BLaER1 (cell line): Measurements from ENCODE around the gene ANO10.

Source experiments
- H3K27ac ChIP-seq: shearing (Covaris generic); formaldehyde crosslinking; 2 replicates; pipeline ENCODE4 v1.8.1; 2022
- H3K27me3 ChIP-seq: shearing (Covaris generic); formaldehyde crosslinking; 2 replicates; pipeline ENCODE4 v1.8.1; 2022
- H3K36me3 ChIP-seq: shearing (Covaris generic); formaldehyde crosslinking; 2 replicates; pipeline ENCODE4 v1.8.1; 2022
- H3K4me1 ChIP-seq: shearing (Covaris generic); formaldehyde crosslinking; 2 replicates; pipeline ENCODE4 v1.8.1; 2022
- H3K4me2 ChIP-seq: shearing (Covaris generic); formaldehyde crosslinking; 2 replicates; pipeline ENCODE4 v1.8.1; 2022
- H3K4me3 ChIP-seq: shearing (Covaris generic); formaldehyde crosslinking; 2 replicates; pipeline ENCODE4 v1.8.1; 2022
- H3K9ac ChIP-seq: shearing (Covaris generic); formaldehyde crosslinking; 2 replicates; pipeline ENCODE4 v1.8.1; 2022
- H3K9me3 ChIP-seq: shearing (Covaris generic); formaldehyde crosslinking; 2 replicates; pipeline ENCODE4 v1.8.1; 2022
- H4K20me1 ChIP-seq: shearing (Covaris generic); formaldehyde crosslinking; 2 replicates; pipeline ENCODE4 v1.8.1; 2022
- Cebpa-rat ChIP-seq: shearing (Covaris generic); IDR thresholded peaks from 2 replicates; pipeline ENCODE4 v1.8.1; 2022

ANO10 gene

DNA sequence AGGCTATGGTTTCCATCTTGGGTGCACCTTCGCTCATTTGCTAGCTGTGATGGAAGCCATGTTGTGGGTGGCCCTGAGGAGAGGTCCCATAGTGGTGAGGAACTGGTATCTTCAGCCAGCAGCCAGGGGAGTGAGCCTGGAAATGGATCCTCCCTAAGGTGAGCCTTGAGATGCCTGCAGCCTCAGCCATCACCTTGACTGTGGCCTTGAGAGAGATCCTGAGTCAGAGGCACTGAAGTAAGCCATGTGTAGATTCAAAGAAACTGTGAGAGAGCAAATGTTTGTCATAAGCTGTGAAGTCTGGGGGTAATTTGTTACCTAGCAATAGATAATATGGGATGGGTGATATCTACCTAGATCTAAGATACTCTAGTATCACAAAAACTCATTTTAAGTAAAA is 230.2 kb downstream of the ANO10 start:
- Histone ChIP-seq H3K36me3 (no peaks in the 10 kb centered on the region), H3K9ac (no peak overlapping the region), H3K27ac (no peak overlapping the region), H3K4me1 (peaks cover 34% of the 10 kb centered on the region), H3K4me2 (no peak overlapping the region), H3K27me3 (no peaks in the 10 kb centered on the region), H3K4me3 (no peak overlapping the region), H4K20me1 (no peaks in the 10 kb centered on the region), H3K9me3 (no peaks in the 10 kb centered on the region; the same call in 1 of the 2 replicates)
- no peak for TF ChIP-seq Cebpa-rat

DNA sequence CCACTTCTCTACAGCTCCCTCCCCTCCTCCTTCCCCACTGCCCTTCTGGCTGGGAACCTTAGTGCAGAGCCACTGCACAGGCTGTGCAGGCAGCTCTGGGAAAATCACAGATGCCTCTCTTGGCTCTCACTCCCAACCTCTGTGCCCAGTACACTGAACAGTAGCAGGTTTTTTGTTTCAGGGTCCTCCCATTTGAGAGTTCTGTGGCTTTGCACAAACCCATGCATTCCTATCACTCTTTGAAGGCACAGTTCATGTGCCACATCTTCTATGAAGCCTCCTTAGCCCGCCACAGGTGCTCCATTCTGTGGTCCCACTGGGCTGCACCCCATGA is 231.6 kb downstream of the ANO10 start:
- no peak for TF ChIP-seq Cebpa-rat

DNA sequence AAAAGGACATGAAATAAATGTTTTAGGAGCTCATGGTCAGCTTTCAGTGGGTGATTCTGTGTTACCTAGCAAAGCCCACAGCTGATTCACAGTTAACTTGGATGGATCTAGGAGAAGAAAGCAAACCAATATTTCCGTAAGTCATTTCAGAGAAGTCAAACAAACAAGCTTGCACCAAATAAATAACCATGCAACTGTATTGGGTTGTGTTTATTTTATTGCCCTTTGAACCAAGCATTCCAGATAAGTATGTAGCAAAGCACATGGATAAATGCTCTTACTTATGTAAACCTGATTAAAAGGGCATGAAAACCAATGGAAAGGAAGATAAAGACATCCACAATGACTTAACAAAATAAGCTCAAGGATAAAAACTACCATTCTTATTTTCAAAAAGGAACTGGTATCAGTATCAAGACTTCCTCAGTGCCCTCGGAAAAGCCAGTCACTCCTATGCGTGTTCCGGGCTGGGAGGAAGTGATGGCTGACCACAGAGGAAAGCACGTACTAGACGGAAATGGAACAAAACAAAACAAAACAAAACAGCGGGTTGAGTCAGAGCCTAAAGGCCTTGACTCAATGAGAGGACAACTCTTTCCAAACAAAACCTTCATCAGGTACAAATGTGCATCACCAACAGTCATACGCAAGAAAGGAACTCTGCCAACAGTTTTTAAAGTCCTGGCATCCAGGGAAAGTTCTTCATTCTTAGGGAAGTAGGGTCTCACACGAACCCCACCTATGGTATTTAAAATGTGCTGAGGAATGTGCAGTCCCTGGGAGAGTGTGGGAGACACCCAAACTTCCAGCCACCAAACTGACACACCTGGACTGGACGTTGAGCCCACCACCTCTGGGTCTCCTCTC is 232.2 kb downstream of the ANO10 start:
- Histone ChIP-seq H3K4me1 (peaks cover 34% of the 10 kb centered on the region), H3K36me3 (no peaks in the 10 kb centered on the region), H3K4me3 (peak overlapping the region; percentile 27; the same call in 1 of the 2 replicates), H3K27ac (peak overlapping the region; percentile 83), H4K20me1 (no peaks in the 10 kb centered on the region), H3K9ac (no peak overlapping the region; the same call in 1 of the 2 replicates), H3K27me3 (no peaks in the 10 kb centered on the region), H3K4me2 (peak overlapping the region; percentile 58), H3K9me3 (no peaks in the 10 kb centered on the region; the same call in none of the 2 replicates)
- TF ChIP-seq Cebpa-rat, result no peak

More for the DNA sequence above, 231.6 kb downstream of the ANO10 start:
- H3K27ac ChIP-seq, result peak overlapping the region; percentile 83
- no peaks in the 10 kb centered on the region for H3K27me3 ChIP-seq
- peak overlapping the region; percentile 27; the same call in 1 of the 2 replicates for H3K4me3 ChIP-seq
- H3K4me1 ChIP-seq, result peaks cover 34% of the 10 kb centered on the region
- H3K36me3 ChIP-seq, result no peaks in the 10 kb centered on the region
- H3K4me2 ChIP-seq, result peak overlapping the region; percentile 58
- no peak overlapping the region; the same call in 1 of the 2 replicates for H3K9ac ChIP-seq
- H3K9me3 ChIP-seq, result no peaks in the 10 kb centered on the region; the same call in none of the 2 replicates
- H4K20me1 ChIP-seq, result no peaks in the 10 kb centered on the region

DNA sequence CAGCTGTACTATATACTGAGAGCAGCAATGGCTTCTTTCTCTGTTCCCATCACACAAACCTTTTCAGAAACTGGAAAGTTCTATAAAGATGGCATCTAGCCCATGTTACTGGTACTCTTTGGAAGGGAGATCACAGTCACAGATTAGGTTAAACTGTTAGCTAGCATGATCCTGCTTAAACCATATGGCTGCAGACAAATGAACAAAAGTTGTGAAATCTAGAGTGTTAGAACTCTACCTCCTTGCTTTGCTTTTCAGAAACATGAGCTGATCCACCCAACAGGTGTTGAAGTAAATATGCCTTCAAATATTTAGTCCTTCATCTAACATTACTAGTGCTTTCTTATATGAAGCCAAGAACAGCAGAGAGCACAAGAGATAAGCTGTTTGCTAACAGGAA is 232.9 kb downstream of the ANO10 start:
- H3K9ac ChIP-seq, result no peak overlapping the region
- H3K4me3 ChIP-seq, result 0 out of 2 replicates have a peak overlapping the region, but pooled peaks have one; percentile 10
- H3K27me3 ChIP-seq, result no peaks in the 10 kb centered on the region
- peak overlapping the region; percentile 58 for H3K4me2 ChIP-seq
- peak overlapping the region; percentile 83 for H3K27ac ChIP-seq
- no peaks in the 10 kb centered on the region for H3K36me3 ChIP-seq
- H4K20me1 ChIP-seq, result no peaks in the 10 kb centered on the region
- H3K9me3 ChIP-seq, result no peaks in the 10 kb centered on the region; the same call in none of the 2 replicates
- no peak for TF ChIP-seq Cebpa-rat
- peaks cover 34% of the 10 kb centered on the region for H3K4me1 ChIP-seq

DNA sequence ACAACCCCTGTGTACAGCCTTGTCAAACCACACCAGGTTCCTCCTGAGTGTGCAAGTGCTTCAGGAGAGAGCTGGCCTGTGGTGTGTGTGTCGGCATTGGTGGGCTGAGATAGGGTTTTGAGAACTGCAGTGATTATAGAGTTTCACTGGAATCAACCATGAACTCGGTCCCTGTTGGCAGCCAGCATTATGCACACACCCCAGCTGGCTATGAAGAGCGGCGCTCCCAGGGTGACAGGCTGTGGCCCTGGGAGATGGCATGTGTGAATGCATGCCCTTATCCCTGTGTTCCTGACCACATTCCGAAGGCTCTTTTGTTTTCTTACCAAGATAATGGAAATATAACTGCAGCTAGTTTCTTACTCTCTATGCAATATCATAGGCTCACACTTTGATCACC is 233.6 kb downstream of the ANO10 start:
- Histone ChIP-seq H3K36me3 (no peaks in the 10 kb centered on the region), H4K20me1 (no peaks in the 10 kb centered on the region), H3K4me3 (no peak overlapping the region), H3K9ac (no peak overlapping the region), H3K27me3 (no peaks in the 10 kb centered on the region), H3K9me3 (no peaks in the 10 kb centered on the region; the same call in none of the 2 replicates), H3K27ac (no peak overlapping the region), H3K4me1 (peaks cover 34% of the 10 kb centered on the region), H3K4me2 (no peak overlapping the region)
- no peak for TF ChIP-seq Cebpa-rat

DNA sequence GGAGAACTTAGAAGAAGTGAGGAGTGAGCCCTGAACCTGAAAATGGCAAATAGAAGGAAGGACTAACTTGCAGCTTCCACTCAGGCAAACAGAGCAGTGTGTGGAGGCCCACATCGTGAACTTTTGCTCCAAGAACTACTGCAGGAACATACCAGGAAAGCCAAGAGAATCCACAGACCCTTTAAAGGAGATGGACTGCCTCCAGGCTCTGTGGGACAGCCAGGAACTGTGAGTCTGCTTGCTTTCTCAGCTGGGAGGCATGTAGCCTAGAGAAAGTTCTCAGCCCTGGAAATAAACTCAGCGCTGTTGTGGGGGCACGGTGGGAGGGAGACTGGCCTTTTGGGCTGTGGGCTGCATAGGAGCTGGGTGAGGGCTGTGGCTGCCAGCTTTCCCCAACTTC is 242.5 kb downstream of the ANO10 start:
- no peaks in the 10 kb centered on the region for H3K4me1 ChIP-seq
- H3K36me3 ChIP-seq, result no peaks in the 10 kb centered on the region
- TF ChIP-seq Cebpa-rat, result no peak
- H3K9ac ChIP-seq, result no peak overlapping the region
- no peaks in the 10 kb centered on the region for H4K20me1 ChIP-seq
- H3K27me3 ChIP-seq, result no peaks in the 10 kb centered on the region
- H3K4me3 ChIP-seq, result no peak overlapping the region
- no peaks in the 10 kb centered on the region for H3K9me3 ChIP-seq
- no peak overlapping the region for H3K4me2 ChIP-seq
- no peak overlapping the region for H3K27ac ChIP-seq

DNA sequence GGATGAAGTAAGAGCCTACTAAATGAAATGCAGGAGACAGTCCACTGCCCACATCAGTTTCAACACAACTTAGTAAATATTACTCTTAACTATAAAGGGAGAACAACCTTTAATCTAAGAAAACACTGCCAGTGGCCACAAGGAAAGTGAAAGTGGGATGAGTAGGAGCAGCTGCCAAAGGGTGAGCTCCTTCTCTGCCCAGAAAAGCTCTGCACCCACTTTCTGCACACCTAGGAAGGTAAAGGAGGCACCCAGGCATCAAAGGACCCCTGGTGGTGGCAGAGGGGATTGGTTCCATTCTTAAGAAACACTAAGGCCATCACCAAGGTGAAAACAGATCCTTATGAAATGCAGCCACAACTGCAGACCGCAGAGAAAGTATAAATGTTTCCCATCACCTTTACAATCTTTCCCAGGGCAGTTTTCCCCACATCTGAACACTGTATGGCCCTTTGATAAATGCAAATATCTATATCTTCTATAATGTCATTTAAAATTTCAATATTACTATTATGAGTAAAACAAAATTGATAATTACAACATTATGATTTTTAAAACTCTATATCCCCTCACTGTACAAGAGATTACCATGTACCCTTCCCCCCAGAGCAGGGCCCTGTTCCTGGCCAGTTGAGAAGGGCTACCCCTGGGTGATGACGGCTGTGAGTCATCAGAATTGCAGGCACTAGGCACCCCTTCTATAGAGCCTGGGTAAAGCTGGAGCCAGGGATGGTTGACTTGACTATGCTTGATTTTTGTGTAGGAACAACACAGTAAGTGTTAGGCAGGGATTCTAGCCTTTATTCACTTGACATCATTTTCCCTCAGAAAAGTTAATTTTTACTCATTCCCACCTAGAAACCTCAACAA is 243.5 kb downstream of the ANO10 start:
- Histone ChIP-seq H3K4me2 (no peak overlapping the region), H3K27ac (no peak overlapping the region), H3K9me3 (no peaks in the 10 kb centered on the region), H3K36me3 (no peaks in the 10 kb centered on the region), H3K4me3 (no peak overlapping the region), H3K27me3 (no peaks in the 10 kb centered on the region), H3K9ac (no peak overlapping the region), H3K4me1 (no peaks in the 10 kb centered on the region), H4K20me1 (no peaks in the 10 kb centered on the region)
- no peak for TF ChIP-seq Cebpa-rat

DNA sequence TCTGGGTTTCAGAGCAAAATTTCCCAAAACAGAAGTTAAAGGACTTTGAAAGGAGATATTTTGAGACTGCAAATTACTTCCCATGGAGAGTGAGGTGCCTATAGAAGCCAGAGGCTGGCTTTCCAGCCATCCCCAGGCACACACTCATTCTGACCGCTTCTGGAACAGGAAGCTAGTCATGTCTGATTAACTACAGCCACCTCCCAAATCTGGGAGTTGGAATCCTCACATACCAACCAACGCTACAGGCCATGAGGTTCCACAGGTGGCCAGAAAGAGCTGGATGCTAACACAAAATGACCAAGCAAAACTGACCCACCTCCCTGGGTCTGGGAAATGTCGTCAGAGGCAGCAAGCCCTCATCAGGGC is 248.3 kb downstream of the ANO10 start:
- no peaks in the 10 kb centered on the region for H4K20me1 ChIP-seq
- no peak overlapping the region for H3K9ac ChIP-seq
- no peak overlapping the region for H3K27ac ChIP-seq
- H3K9me3 ChIP-seq, result no peaks in the 10 kb centered on the region
- no peak for TF ChIP-seq Cebpa-rat
- H3K4me2 ChIP-seq, result no peak overlapping the region
- H3K27me3 ChIP-seq, result no peaks in the 10 kb centered on the region
- H3K4me3 ChIP-seq, result no peak overlapping the region
- H3K36me3 ChIP-seq, result no peaks in the 10 kb centered on the region
- H3K4me1 ChIP-seq, result no peaks in the 10 kb centered on the region

DNA sequence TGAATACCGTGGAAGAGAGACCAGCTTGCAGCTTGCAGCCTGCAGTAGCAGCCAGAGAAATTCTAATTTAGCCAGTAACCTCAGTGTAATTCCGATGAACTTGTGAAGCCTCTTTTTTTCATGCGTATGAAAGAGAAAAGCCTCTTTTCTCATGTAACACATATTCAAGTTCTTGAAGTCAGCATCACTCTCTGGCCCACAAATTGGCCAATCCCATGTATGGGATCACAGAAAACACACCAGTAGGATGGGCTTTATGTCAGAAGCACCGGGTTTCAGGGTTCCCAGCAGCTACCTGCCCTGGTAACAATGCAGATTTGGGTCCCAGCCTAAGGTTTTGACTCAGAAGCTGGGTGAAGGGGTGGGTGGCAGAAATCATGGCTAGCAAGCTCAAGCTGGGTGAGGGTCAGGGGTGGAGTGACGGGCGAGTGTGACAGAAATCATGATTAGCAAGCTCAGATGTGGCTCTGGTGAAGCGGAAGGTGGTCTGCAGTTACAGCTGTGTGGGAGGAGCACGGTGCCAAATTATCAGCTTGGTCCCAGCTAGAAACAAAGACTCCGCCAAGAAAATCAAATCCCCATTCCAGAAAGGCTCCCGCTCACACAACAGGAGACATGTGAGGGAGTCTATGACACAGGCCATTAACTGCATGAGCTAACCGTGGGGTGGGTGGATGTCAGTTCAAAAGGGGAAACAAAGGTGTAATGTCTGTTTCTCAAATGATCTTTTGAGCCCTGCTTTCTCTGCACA is 248.8 kb downstream of the ANO10 start:
- no peaks in the 10 kb centered on the region for H3K36me3 ChIP-seq
- no peaks in the 10 kb centered on the region for H3K4me1 ChIP-seq
- no peaks in the 10 kb centered on the region for H3K27me3 ChIP-seq
- H3K4me2 ChIP-seq, result no peak overlapping the region
- TF ChIP-seq Cebpa-rat, result no peak
- H3K9ac ChIP-seq, result no peak overlapping the region
- H3K27ac ChIP-seq, result no peak overlapping the region
- H4K20me1 ChIP-seq, result no peaks in the 10 kb centered on the region
- no peak overlapping the region for H3K4me3 ChIP-seq
- H3K9me3 ChIP-seq, result no peaks in the 10 kb centered on the region
